ENCODE results near the gene PDE6B. TPM values are rescaled to one million over a fixed set of nuclear protein-coding genes. Genes with fewer than 3 reads are reported as not detected.

PDE6B gene
- total RNA-seq, 1 donor from 2014 or later: 15.0 TPM

DNA sequence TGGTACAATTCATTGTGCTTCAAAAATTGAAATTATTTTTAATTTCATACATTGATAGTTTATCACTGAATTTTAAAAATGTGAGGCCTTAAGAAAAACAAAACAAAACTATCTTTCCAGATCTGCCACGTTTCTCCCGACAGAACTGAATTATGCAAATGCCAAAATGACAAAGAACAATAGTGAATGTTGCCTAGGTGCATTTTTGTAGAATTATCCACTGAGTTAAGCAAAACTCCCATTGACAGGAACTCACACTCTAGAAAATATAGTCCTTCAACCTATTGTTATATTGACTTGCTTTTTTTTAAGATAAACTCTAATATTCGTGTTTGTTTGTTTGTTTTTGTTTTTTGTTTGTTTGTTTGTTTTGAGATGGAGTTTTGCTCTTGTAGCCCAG lies 86.7 kb downstream of the PDE6B start:
- no peak overlapping the region for H3K27ac Mint-ChIP-seq
- DNase-seq (no peak), ATAC-seq (ENCODE audit: low read depth) (no peak)
- H3K36me3 Mint-ChIP-seq (ENCODE audit: low read depth): peaks cover 13% of the 10 kb centered on the region
- intact Hi-C loops (cut with micrococcal nuclease): no loop called here
- H3K27me3 Mint-ChIP-seq: no peaks in the 10 kb centered on the region
- POLR2A ChIA-PET: no interaction called here
- H3K4me1 Mint-ChIP-seq: peaks cover 31% of the 10 kb centered on the region
- no peaks in the 10 kb centered on the region for H3K9me3 Mint-ChIP-seq
- CTCF ChIA-PET: no interaction called here
- no peak overlapping the region for H3K4me3 Mint-ChIP-seq
- TF ChIP-seq, protein P1, sequence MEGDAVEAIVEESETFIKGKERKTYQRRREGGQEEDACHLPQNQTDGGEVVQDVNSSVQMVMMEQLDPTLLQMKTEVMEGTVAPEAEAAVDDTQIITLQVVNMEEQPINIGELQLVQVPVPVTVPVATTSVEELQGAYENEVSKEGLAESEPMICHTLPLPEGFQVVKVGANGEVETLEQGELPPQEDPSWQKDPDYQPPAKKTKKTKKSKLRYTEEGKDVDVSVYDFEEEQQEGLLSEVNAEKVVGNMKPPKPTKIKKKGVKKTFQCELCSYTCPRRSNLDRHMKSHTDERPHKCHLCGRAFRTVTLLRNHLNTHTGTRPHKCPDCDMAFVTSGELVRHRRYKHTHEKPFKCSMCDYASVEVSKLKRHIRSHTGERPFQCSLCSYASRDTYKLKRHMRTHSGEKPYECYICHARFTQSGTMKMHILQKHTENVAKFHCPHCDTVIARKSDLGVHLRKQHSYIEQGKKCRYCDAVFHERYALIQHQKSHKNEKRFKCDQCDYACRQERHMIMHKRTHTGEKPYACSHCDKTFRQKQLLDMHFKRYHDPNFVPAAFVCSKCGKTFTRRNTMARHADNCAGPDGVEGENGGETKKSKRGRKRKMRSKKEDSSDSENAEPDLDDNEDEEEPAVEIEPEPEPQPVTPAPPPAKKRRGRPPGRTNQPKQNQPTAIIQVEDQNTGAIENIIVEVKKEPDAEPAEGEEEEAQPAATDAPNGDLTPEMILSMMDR (IDR thresholded peaks at IDR 0.05): no peak

DNA sequence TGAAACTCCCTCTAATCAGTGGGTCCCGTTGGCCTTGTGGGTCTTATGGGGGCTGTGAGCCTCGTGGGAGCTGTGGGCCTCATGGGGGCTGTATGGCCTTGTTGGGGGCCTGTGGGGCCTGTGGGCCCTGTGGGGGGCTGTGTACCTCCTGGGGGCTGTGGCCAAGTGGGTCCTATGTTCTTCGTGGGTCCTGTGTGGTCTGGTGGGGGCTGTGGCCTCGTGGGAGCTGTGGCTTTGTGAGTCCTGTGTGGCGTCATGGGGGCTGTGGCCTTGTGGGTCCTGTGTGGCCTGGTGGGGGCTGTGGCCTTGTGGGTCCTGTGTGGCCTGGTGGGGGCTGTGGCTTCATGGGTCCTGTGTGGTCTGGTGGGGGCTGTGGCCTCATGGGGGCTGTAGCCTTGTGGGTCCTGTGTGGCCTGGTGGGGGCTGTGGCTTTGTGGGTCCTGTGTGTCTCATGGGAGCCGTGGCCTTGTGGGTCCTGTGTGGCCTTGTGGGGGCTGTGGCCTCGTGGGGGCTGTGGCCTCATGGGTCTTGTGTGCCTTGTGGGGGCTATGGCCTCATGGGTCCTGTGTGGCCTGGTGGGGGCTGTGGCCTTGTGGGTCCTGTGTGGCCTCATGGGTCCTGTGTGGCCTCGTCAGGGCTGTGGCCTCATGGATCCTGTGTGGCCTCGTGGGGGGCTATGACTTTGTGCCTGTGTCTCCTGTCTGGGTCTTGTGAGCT lies 87.7 kb downstream of the PDE6B start:
- ATAC-seq (ENCODE audit: low read depth) (no peak), DNase-seq (no peak)
- H3K9me3 Mint-ChIP-seq: no peaks in the 10 kb centered on the region
- intact Hi-C loops (cut with micrococcal nuclease): no loop called here
- TF ChIP-seq, protein P1 (IDR thresholded peaks at IDR 0.05): no peak
- H3K36me3 Mint-ChIP-seq (ENCODE audit: low read depth): peaks cover 13% of the 10 kb centered on the region
- POLR2A ChIA-PET: no interaction called here
- H3K4me3 Mint-ChIP-seq: no peak overlapping the region
- CTCF ChIA-PET: no interaction called here
- H3K4me1 Mint-ChIP-seq: peaks cover 33% of the 10 kb centered on the region
- no peak overlapping the region for H3K27ac Mint-ChIP-seq
- H3K27me3 Mint-ChIP-seq: no peaks in the 10 kb centered on the region

DNA sequence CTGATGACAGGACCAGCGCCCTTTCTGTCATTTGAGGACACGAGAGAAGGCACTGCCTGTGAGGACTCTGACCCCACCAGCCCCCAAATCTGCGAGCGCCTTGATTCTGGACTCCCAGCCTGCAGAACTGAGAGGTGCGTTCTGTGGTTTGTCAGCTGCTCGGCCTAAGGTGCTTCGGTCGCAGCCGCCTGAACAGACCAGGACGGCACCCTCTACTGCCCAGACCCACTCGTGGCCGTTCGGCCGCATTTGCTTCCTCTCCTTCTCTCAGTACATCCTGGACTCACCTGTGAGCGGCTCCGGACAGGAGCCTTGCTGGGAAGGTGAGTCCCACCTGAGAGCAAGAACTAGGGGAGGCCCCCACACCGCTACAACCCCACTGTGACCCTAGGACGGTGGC lies 88.7 kb downstream of the PDE6B start:
- TF ChIP-seq, protein P1 (IDR thresholded peaks at IDR 0.05): no peak
- H3K36me3 Mint-ChIP-seq (ENCODE audit: low read depth): peaks cover 7% of the 10 kb centered on the region
- H3K4me1 Mint-ChIP-seq: peaks cover 26% of the 10 kb centered on the region
- H3K27me3 Mint-ChIP-seq: no peaks in the 10 kb centered on the region
- H3K9me3 Mint-ChIP-seq: no peaks in the 10 kb centered on the region
- no peak for ATAC-seq (ENCODE audit: low read depth)
- intact Hi-C loops (cut with micrococcal nuclease): no loop called here
- CTCF ChIA-PET: no interaction called here
- no peak overlapping the region for H3K4me3 Mint-ChIP-seq
- H3K27ac Mint-ChIP-seq: no peak overlapping the region
- no peak for DNase-seq
- POLR2A ChIA-PET: no interaction called here

DNA sequence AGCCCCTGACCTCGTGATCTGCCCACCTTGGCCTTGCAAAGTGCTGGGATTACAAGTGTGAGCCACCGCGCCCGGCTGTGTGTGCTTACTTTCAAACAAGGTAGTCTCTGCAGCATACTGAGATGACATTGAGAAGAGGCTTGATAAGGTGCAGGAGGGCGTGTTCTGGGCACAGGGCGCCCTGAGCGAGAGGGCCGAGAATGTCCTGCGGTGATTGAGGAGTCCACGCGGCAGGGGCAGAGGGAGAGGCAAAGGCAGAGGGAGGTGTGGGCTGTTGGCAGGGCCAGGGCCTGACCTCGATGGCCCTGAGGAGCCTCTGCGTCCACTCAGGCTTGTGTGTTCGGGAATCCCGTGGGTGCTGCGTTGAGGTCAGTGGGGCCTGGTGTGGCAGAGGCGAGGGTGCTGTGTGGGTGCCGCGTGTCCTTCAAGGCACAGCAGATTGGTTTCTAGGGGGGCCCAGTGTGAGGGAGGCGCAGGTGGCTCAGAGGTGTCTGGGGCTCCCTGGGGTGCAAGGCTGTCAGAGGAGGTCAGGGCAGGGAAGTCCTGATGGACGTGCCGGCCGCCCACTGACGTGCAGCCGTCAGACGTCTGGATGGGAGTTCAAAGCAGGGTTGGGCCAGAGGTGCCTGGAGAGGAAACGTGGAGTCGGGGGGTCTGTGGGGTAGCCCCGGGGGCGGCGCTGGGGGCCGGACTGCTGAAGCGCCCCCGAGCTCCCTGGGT lies 92.4 kb downstream of the PDE6B start:
- H3K27ac Mint-ChIP-seq: no peak overlapping the region
- ATAC-seq (ENCODE audit: low read depth): no peak
- TF ChIP-seq, protein P1 (IDR thresholded peaks at IDR 0.05): no peak
- no peaks in the 10 kb centered on the region for H3K9me3 Mint-ChIP-seq
- peaks cover 14% of the 10 kb centered on the region for H3K4me1 Mint-ChIP-seq
- DNase-seq: no peak
- peaks cover 29% of the 10 kb centered on the region for H3K36me3 Mint-ChIP-seq (ENCODE audit: low read depth)
- ChIA-PET CTCF (no interaction called here), POLR2A (no interaction called here)
- no peaks in the 10 kb centered on the region for H3K27me3 Mint-ChIP-seq
- intact Hi-C loops (cut with micrococcal nuclease): no loop called here
- no peak overlapping the region for H3K4me3 Mint-ChIP-seq

DNA sequence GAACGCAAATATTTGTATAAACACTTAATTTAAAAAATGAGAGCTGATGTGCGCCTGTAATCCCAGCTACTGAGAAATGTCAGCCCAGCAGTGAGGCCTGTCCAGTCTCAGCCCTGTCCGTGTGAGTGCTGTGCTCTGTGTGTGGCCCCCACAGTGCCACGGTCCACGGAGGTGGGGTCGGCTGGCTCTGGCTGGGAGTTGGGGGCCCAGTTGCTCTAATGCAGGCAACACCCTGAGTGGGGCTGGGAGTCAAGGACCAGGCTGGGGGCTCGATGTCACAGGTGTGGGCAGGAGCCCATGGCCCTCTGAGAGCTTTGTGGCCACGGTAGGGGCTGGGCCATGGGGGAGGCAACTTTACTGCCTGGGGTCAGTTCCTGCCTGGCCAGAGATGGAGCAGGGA lies 93.1 kb downstream of the PDE6B start:
- ATAC-seq (ENCODE audit: low read depth) (no peak), DNase-seq (no peak)
- Mint-ChIP-seq H3K36me3 (ENCODE audit: low read depth) (peaks cover 35% of the 10 kb centered on the region), H3K27ac (no peak overlapping the region), H3K4me3 (no peak overlapping the region), H3K4me1 (peaks cover 14% of the 10 kb centered on the region), H3K27me3 (no peaks in the 10 kb centered on the region), H3K9me3 (no peaks in the 10 kb centered on the region)
- intact Hi-C loops (cut with micrococcal nuclease): no loop called here
- POLR2A ChIA-PET: no interaction called here
- CTCF ChIA-PET: no interaction called here
- TF ChIP-seq, protein P1 (IDR thresholded peaks at IDR 0.05): no peak

Other genes with a start within 250 kb of the PDE6B start
- 51.6 and 57.9 TPM in 2 replicates for gene ZNF721, start 126.4 kb upstream of the PDE6B start, total RNA-seq
- 73.3 and 82.4 TPM in 2 replicates for gene PIGG, start 126.4 kb upstream of the PDE6B start, total RNA-seq
- gene TMEM271, start 49.3 kb upstream of the PDE6B start, total RNA-seq: not detected in 2 replicates
- gene ATP5ME, start 48.7 kb downstream of the PDE6B start, total RNA-seq: 152 and 193 TPM in 2 replicates
- gene MYL5, start 49.0 kb downstream of the PDE6B start, total RNA-seq: 21.9 and 24.6 TPM in 2 replicates
- 2.3 TPM in 2 replicates for gene SLC49A3, start 63.6 kb downstream of the PDE6B start, total RNA-seq
- 51.3 and 59.2 TPM in 2 replicates for gene PCGF3, start 80.3 kb downstream of the PDE6B start, total RNA-seq
- gene CPLX1, start 200.6 kb downstream of the PDE6B start, total RNA-seq: not detected in 2 replicates